Gastroesophageal sphincter (tissue), 4 donors: ENCODE measurements around the gene CSNK2A1. TPM values are rescaled to one million over a fixed set of nuclear protein-coding genes. Genes with fewer than 3 reads are reported as not detected.
A peak's percentile ranks its signal among the peaks of the same experiment; 100 is the strongest.

Experiments used
- ATAC-seq: fragments of 150-250 bp; one replicate; pipeline ENCODE4 v1.9.1; 2016; ENCODE audit warnings: mild to moderate bottlenecking, moderate library complexity
- H3K27ac ChIP-seq, 4 donors: fragments of 200-600 bp; sonication (generic) in 3 of 4; 1 replicate in 3 of 4; 2 replicates in 1 of 4; pipeline ENCODE4 v1.5.1; 2016 to 2019
- H3K27me3 ChIP-seq: fragments of 200-600 bp; sonication (generic); one replicate; pipeline ENCODE4 v1.5.1; 2019
- H3K36me3 ChIP-seq, 2 donors: fragments of 200-600 bp; sonication (generic); one replicate each; pipeline ENCODE4 v1.5.1; 2019; ENCODE audit warnings: control low read depth in 1 of 2
- H3K4me1 ChIP-seq, 3 donors: fragments of 200-600 bp; sonication (generic); 1 replicate in 2 of 3; 2 replicates in 1 of 3; pipeline ENCODE4 v1.5.1; 2016 to 2019; ENCODE audit warnings: control low read depth in 2 of 3
- H3K4me3 ChIP-seq, 2 donors: fragments of 200-600 bp; sonication (generic); one replicate each; pipeline ENCODE4 v1.5.1; 2019; ENCODE audit warnings: mild to moderate bottlenecking in 1 of 2, moderate library complexity in 1 of 2
- H3K9me3 ChIP-seq, 3 donors: fragments of 200-600 bp; sonication (generic); one replicate each; pipeline ENCODE4 v1.5.1; 2017 to 2019; ENCODE audit warnings: control low read depth in 2 of 3
- EP300 ChIP-seq: sonication (generic); formaldehyde crosslinking; IDR thresholded peaks from one replicate; pipeline ENCODE4 v1.6.1; 2017; ENCODE audit warnings: antibody characterized with exemption, mild to moderate bottlenecking
- POLR2A ChIP-seq, 2 donors: fragments of 450-650 bp; IDR thresholded peaks; one replicate each; pipeline ENCODE4 v1.6.1; 2017; ENCODE audit warnings: antibody characterized with exemption in 2 of 2, mild to moderate bottlenecking in 2 of 2, moderate library complexity in 1 of 2
- POLR2AphosphoS5 ChIP-seq: sonication (generic); formaldehyde crosslinking; IDR thresholded peaks from one replicate; pipeline ENCODE4 v1.6.1; 2017; ENCODE audit warnings: antibody characterized with exemption
- WGBS, 2 donors: methylation state at CpG; one replicate each; pipeline ENCODE4 v1.1.5; 2018; ENCODE audit warnings: low coverage in 1 of 2; 5-methylcytosine and 5-hydroxymethylcytosine counted together
- total RNA-seq, 4 donors: library from RNA; depleted of rRNA; stranded (reverse); fragments of >200 nt; gene quantifications; one replicate each; pipeline ENCODE4 v1.1.0, GENCODE V29; 2016
- TF ChIP-seq, protein P1 (sequence below), 4 experiments: fragments of 200-600 bp in 2 of 4; fragments of 450-650 bp in 2 of 4; sonication (generic) in 1 of 4; IDR thresholded peaks; one replicate each; pipeline ENCODE4 v1.5.1; 2017 to 2019; ENCODE audit warnings: antibody characterized with exemption in 4 of 4, mild to moderate bottlenecking in 2 of 4, moderate library complexity in 2 of 4

Gene CSNK2A1
- total RNA-seq, 4 donors from 2014 or later: 69.1 to 109 (median 92.2) TPM

DNA sequence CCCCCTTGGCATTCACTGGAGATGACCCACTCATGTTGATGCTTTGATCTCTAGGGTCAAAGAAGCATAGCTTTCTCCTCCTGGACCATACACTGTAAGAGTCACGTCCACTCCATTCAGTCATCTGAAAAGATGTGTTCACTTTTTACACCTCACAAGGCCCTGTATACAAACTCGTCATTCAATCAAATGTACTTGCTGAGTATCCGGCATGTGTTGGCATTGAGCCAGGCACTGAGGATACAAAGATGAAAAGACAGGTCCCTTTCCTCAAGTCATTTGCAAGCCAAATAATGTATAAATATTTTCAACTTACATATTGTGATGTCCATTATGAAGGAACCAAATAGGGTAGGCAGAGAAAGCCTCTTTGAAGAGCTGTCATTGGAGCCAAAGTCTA, 32.6 kb upstream of the CSNK2A1 start:
- H3K4me3 ChIP-seq: no peak overlapping the region
- H3K36me3 ChIP-seq: no peaks in the 10 kb centered on the region
- peaks cover 0 to 20% (median 9%) of the 10 kb centered on the region in 3 donors for H3K4me1 ChIP-seq
- no peak overlapping the region for H3K27ac ChIP-seq
- H3K9me3 ChIP-seq: no peaks in the 10 kb centered on the region
- H3K27me3 ChIP-seq: peaks cover 66% of the 10 kb centered on the region
- ATAC-seq: no peak
- WGBS, 2 donors: 47 to 52% methylated on average over 3 of the region's 3 CpGs
- TF ChIP-seq, protein P1, sequence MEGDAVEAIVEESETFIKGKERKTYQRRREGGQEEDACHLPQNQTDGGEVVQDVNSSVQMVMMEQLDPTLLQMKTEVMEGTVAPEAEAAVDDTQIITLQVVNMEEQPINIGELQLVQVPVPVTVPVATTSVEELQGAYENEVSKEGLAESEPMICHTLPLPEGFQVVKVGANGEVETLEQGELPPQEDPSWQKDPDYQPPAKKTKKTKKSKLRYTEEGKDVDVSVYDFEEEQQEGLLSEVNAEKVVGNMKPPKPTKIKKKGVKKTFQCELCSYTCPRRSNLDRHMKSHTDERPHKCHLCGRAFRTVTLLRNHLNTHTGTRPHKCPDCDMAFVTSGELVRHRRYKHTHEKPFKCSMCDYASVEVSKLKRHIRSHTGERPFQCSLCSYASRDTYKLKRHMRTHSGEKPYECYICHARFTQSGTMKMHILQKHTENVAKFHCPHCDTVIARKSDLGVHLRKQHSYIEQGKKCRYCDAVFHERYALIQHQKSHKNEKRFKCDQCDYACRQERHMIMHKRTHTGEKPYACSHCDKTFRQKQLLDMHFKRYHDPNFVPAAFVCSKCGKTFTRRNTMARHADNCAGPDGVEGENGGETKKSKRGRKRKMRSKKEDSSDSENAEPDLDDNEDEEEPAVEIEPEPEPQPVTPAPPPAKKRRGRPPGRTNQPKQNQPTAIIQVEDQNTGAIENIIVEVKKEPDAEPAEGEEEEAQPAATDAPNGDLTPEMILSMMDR (IDR thresholded peaks at IDR 0.05): no peak
- TF ChIP-seq POLR2AphosphoS5 (no peak), EP300 (no peak), POLR2A (IDR thresholded peaks at IDR 0.05) (no peak)

DNA sequence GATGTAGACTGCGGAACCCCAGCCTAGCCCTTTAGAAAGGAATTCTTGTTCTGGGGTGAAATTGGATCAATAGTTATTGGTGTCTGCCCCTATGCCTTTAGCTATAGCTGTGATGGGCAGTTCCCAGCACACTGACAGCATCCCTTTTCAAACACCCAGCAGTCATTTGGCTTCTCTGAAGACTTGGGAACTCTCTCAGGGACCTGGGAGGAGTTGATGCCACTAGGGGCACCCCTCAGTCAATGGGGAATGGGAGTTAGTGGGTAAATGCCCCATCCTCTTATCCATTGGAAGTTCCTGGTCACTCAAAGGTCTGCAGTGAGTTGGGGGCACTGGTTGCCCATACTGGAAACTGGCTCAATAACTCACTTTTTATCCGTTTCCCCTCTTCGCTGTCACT, 31.6 kb upstream of the CSNK2A1 start:
- Histone ChIP-seq H3K4me3 (no peak overlapping the region), H3K9me3 (no peaks in the 10 kb centered on the region), H3K36me3 (no peaks in the 10 kb centered on the region), H3K27ac (no peak overlapping the region), H3K4me1 (peaks cover 0 to 22% (median 9%) of the 10 kb centered on the region in 3 donors), H3K27me3 (peaks cover 66% of the 10 kb centered on the region)
- WGBS, 2 donors: 83 to 93% methylated on average over 2 to 3 of the region's 3 CpGs
- TF ChIP-seq POLR2A (IDR thresholded peaks at IDR 0.05) (no peak), EP300 (no peak), POLR2AphosphoS5 (no peak)
- TF ChIP-seq, protein P1 (IDR thresholded peaks at IDR 0.05): no peak
- ATAC-seq: no peak

DNA sequence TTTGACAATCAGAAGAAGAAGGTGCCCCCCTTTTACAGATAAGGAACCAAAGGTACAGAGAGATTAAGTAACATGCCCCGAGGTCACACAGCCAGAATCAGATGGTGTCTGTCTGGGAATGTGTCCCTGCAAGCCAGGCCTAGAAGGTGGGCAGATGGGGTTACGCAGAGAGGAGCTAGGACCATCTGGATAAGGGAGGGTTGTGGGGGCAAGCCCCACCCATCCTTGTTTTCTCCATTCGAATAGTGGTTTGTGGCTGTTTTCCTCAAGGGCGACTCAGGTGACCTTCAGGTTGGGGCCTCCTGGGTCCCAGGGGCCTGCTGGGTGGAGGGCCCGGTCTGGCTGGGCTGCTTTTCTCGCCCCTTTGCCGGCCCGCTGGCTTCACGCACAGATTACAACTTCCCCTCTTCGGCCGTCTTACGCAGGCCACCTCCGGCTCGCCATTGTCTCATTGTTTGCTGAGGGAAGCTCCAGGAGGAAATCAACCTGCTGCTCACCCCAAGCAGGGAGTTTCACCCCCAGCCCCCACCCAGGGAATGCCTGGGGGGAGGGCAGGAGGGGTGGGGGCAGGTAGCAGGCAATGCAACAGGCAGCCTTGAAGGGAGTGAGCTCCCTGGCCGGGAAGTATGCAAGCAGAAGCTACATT, 30.8 kb upstream of the CSNK2A1 start:
- H3K27ac ChIP-seq: peak overlapping the region in 2 of 4 donors; percentile 20 to 23
- no peaks in the 10 kb centered on the region for H3K36me3 ChIP-seq
- H3K9me3 ChIP-seq: no peaks in the 10 kb centered on the region
- H3K4me3 ChIP-seq: no peak overlapping the region
- ATAC-seq: peak; percentile 45
- peaks cover 72% of the 10 kb centered on the region for H3K27me3 ChIP-seq
- 43 to 74% methylated on average over 4 to 7 of the region's 15 CpGs for WGBS, 2 donors
- H3K4me1 ChIP-seq: peaks cover 0 to 22% (median 9%) of the 10 kb centered on the region in 3 donors
- no peak for TF ChIP-seq EP300
- TF ChIP-seq POLR2A (IDR thresholded peaks at IDR 0.05): no peak
- TF ChIP-seq, protein P1 (IDR thresholded peaks at IDR 0.05): no peak
- TF ChIP-seq POLR2AphosphoS5: no peak

DNA sequence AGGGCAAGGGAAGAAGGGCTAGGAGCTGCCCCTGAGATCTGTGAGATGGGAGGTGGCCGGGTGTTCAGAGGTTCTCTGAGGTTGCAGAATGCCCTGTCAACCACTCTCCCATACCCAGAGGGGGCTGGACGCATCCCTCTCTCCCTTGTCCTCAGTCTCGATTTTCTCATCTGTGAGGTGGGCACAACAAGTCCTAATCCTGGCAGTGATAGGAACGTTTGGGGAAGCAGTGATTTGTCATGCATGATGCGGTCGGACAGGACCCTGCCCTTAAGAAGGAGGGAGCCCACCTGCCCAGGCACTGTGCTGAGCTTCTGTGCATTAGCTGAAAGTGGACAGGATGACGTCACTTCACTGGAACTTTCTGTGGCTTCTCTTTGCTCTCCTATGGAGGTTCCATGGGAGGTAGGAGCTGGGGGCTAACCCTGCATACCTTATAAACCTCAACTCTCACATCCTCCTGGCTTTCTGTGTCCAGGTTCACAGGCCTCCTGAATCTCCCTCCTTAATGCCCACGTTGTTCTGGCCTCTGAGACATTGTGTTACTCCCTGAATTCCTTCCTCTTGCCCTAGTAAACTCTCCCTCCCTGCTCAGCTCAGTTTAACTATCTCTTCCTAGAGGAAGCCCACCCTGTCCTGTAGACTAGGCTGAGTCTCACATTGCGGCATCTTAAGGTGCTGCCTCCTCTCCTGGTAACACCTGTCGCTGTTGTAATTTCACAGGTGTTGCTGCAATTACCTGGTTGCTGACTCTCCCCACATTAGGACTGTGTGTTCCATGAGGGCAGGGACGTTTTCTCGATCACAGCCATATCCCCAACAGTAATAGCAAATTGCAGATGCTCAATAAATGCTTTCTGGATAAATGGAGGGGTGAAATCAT, 30.1 kb upstream of the CSNK2A1 start:
- peaks cover 78% of the 10 kb centered on the region for H3K27me3 ChIP-seq
- TF ChIP-seq POLR2AphosphoS5: no peak
- no peak for TF ChIP-seq EP300
- TF ChIP-seq, protein P1 (IDR thresholded peaks at IDR 0.05): no peak
- TF ChIP-seq POLR2A (IDR thresholded peaks at IDR 0.05): no peak
- H3K9me3 ChIP-seq: no peaks in the 10 kb centered on the region
- ATAC-seq: no peak
- no peaks in the 10 kb centered on the region for H3K36me3 ChIP-seq
- peak overlapping the region in 1 of 4 donors; percentile 20 for H3K27ac ChIP-seq
- no peak overlapping the region for H3K4me3 ChIP-seq
- 50 to 69% methylated on average over 5 to 7 of the region's 12 CpGs for WGBS, 2 donors
- peaks cover 0 to 22% (median 9%) of the 10 kb centered on the region in 3 donors for H3K4me1 ChIP-seq
